ENCODE data around the gene UPK3A. TPM values are rescaled to one million over a fixed set of nuclear protein-coding genes. Genes with fewer than 3 reads are reported as not detected.
"Not testable (repeated sequence)": the region's sequence is repeated elsewhere in the genome, so short reads cannot be mapped to it uniquely, and the experiment has no call there.

The UPK3A gene
- total RNA-seq, 1 donor from 2014 or later: not detected

DNA sequence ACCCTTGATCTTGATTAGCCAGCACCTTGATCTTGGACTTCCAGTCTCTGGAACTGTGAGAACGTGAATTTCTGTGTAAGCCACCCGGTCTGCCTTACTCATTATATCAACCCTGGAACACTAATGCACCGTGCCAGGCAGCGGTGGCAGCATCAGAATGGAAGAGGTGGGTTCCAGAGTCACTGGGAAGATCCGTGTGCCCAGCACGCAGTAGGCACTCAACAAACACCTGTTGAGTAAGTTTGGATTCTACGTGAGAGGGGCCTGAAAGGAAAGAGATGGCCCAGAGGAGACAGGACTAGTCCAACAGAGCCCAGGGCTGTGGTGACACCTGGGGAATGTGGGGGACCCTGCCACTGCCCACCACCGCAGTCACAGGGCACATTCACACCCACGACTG, 6.6 kb upstream of the UPK3A start:
- intact Hi-C loops (cut with micrococcal nuclease): no loop called here

DNA sequence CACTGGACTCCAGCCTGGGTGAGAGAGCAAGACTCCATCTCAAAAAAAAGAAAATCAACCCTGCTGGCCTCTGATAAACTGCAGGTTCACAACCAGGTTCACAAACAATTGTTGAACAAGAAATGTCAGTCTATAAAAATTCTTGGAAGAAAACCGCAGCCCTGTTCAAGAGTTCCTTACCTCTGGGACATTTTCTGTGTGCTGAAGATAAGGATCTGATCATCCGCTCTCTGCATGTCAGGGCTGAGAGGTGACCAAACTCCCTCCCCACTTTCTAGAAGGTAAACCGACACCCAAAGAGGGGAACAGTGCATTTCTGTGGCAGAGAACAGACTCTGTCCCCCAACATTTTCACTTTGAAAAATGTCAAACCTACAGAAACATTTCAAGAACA, 4.2 kb upstream of the UPK3A start:
- intact Hi-C loops (cut with micrococcal nuclease): no loop called here

GRCh38 chr22:45281010-45281409, 3.7 kb upstream of the UPK3A start:
- intact Hi-C loops (cut with micrococcal nuclease): no loop called here

- intact Hi-C loops (cut with micrococcal nuclease): no loop called here
These were observed 712 bp downstream of the UPK3A start for GRCh38 chr22:45285263-45286058.

DNA sequence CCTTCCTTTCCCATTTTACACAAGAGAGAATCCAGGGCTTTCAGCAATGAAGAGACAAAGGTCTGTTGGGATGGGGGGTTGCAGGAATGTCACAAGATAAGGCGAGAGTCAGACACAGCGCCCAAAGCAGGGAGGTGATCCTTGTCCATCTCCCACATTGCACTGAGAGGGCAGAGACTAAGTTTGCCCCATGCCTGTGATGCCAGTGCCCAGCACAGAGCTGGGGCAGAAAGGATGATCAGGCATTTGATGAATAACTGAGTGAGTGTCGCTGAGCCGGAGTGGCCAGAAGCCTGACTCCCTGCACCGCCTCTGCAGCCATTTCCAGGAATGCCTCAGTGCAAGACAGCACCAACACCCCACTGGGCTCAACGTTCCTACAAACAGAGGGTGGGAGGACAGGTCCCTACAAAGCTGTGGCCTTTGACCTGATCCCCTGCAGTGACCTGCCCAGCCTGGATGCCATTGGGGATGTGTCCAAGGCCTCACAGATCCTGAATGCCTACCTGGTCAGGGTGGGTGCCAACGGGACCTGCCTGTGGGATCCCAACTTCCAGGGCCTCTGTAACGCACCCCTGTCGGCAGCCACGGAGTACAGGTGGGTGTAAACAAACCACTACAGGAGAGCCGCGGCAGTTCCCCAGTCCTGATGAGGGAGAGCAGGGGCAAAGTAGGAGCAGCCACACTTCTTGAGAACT, 2.3 kb downstream of the UPK3A start:
- intact Hi-C loops (cut with micrococcal nuclease): no loop called here

DNA sequence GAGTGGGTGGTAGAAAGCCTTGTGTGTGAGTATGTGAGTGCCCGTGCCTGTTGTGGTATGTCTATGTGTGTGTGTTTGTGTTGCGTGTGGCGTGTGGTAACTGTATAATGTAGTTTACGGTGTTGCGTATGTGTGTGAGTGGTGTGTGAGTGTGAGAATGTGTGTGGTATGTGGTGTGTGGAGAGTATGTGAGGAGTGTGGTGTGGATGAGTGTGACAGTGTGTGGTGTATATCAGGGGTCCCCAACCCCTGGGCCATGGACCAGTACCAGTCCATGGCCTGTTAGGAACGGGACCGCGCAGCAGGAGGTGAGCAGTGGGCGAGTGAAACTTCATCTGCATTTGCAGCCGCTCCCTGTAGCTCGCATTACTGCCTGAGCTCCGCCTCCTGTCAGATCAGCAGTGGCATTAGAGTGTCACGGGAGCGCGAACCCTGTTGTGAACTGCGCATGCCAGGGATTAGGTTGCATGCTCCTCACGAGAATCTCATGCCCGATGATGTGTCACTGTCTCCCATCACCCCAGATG, 5.7 kb downstream of the UPK3A start:
- intact Hi-C loops (cut with micrococcal nuclease): no loop called here

DNA sequence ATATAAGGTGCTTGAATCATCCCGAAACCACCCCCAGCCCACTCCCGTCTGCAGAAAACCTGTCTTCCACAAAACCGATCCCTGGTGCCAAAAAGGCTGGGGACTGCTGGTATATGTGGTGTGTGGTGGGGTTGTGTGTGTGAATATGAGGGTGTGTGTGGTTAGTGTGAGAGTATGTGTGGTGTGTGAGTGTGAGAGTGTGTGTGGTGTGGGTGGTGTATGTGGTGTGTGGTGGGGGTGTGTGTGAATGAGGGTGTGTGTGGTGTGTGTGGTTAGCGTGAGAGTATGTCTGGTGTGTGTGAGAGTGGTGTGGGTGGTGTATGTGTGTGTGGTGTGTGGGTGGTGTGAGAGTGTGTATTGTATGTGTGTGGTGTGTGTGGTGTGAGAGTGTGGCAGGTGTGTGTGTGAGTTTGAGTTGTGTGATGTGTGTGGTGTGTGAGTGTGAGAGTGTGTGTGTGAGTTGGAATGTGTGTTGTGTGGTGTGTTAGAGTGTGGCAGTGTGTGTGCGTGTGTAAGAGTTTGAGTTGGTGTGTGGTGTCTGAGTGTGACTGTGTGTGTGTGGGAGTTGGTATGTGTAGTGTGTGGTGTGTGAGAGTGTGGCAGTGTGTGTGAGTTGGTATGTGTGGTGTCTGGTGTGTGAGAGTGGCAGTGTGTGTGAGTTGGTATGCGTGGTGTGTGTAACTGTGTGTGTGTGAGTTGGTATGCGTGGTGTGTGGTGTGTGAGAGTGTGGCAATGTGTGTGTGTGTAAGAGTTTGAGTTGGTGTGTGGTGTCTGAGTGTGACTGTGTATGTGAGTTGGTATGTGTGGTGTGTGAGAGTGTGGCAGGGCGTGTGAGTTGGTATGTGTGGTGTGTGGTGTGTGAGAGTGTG, 6.5 kb downstream of the UPK3A start:
- intact Hi-C loops (cut with micrococcal nuclease): no loop called here

GRCh38 chr22:45291931-45292290, 7.2 kb downstream of the UPK3A start:
- intact Hi-C loops (cut with micrococcal nuclease): no loop called here

- intact Hi-C loops (cut with micrococcal nuclease): no loop called here
These were observed 8.1 kb downstream of the UPK3A start for GRCh38 chr22:45292731-45293442.

- intact Hi-C loops (cut with micrococcal nuclease): no loop called here
These were observed 9.3 kb downstream of the UPK3A start for GRCh38 chr22:45294030-45294429.

- intact Hi-C loops (cut with micrococcal nuclease): not testable (repeated sequence)
These were observed 10.3 kb downstream of the UPK3A start for GRCh38 chr22:45295004-45295403.

GRCh38 chr22:45295492-45295891, 10.7 kb downstream of the UPK3A start:
- intact Hi-C loops (cut with micrococcal nuclease): no loop called here

GRCh38 chr22:45296628-45297297, 12.0 kb downstream of the UPK3A start:
- intact Hi-C loops (cut with micrococcal nuclease): no loop called here

- intact Hi-C loops (cut with micrococcal nuclease): no loop called here
These were observed 14.3 kb downstream of the UPK3A start for GRCh38 chr22:45298934-45299505.

GRCh38 chr22:45302751-45303150, 18.0 kb downstream of the UPK3A start:
- intact Hi-C loops (cut with micrococcal nuclease): no loop called here

GRCh38 chr22:45303181-45303580, 18.4 kb downstream of the UPK3A start:
- intact Hi-C loops (cut with micrococcal nuclease): no loop called here

DNA sequence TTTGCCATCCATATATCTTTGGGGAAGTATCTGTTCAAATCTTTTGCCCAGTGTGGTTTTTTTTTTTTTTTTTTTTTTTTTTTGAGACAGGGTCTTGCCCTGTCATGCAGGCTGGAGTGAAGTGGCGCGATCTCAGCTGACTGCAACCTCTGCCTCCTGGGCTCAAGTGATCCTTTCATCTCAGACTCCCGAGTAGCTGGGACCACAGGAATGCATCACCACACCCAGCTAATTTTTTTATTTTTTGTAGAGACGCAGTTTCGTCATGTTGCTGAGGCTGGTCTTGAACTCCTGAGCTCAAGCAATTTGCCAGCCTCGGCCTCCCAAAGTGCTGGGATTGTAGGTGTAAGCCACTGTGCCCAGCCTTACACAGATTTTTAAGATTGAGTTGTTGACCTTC, 20.2 kb downstream of the UPK3A start:
- intact Hi-C loops (cut with micrococcal nuclease): loop anchor here (5.0 kb wide), 1 partner anchor 33 kb away; no protein-coding TSS in a partner anchor

DNA sequence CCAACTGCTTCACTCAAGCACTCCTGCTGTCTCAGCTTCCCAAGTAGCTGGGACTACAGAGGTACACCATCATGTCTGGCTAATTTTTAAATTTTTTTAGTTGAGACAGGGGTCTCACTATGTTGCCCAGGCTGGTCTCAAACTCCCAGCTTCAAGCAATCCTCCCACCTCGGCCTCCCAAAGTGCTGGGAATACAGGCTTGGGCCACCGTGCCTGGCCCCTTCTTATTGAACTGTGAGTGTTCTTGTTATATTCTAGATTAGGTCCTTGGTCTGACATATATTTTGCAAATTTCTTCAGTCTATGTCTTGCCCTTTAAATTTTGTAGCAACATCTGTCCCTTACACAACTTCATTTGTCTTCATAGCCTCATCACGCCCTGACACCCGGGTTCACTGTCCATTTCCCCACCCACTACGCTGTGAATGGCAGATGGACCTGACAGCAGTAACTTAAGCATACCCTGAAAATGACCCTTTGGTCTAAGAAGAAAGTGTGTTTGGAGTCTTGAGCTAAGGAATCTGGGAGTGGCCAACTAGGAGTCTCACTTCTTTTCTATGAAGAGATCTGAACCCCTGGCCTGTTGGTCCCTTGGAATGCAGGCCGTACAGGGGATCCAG, 20.8 kb downstream of the UPK3A start:
- intact Hi-C loops (cut with micrococcal nuclease): loop anchor here (5.0 kb wide), 1 partner anchor 33 kb away; no protein-coding TSS in a partner anchor

- intact Hi-C loops (cut with micrococcal nuclease): loop anchor here (5.0 kb wide), 1 partner anchor 34 kb away; no protein-coding TSS in a partner anchor
These were observed 21.4 kb downstream of the UPK3A start for GRCh38 chr22:45306139-45306538.
